Thyroid gland (tissue), 4 donors: ENCODE data around the gene HPS5.

Experiments
- CTCF ChIP-seq, 6 experiments: fragments of 200-600 bp in 3 of 6; fragments of 450-650 bp in 3 of 6; sonication (generic) in 3 of 6; IDR thresholded peaks; one replicate each; pipeline ENCODE4 v1.5.1; 2016 to 2019; ENCODE audit warnings: antibody characterized with exemption in 6 of 6, mild to moderate bottlenecking in 2 of 6, inconsistent platforms in 1 of 6, moderate library complexity in 1 of 6
- POLR2A ChIP-seq, 2 donors: fragments of 450-650 bp; IDR thresholded peaks; one replicate each; pipeline ENCODE4 v1.6.1; 2017; ENCODE audit warnings: antibody characterized with exemption in 2 of 2, mild to moderate bottlenecking in 2 of 2, moderate library complexity in 1 of 2

GRCh38 chr11:18261721-18262120 is 60.2 kb downstream of the HPS5 start:
- TF ChIP-seq CTCF (IDR thresholded peaks at IDR 0.05) (no peak), POLR2A (IDR thresholded peaks at IDR 0.05) (no peak)
